Left cardiac atrium (tissue), 4 donors: ENCODE results near the gene NKD1. TPM values are rescaled to one million over a fixed set of nuclear protein-coding genes. Genes with fewer than 3 reads are reported as not detected.

Experiments used
- ATAC-seq, 2 donors: fragments of 200-7000 bp; cut with Tn5 transposase; one replicate each; pipeline ENCODE4 v1.9.1; 2020; ENCODE audit warnings: mild to moderate bottlenecking in 2 of 2, moderate library complexity in 2 of 2
- DNase-seq: peaks from one replicate; pipeline ENCODE4 v3.0.0-alpha.2; 2020
- intact Hi-C, 2 donors: fragments of 100-400 bp; cut with DNase I; formaldehyde crosslinking; loops; one replicate each; pipeline versions ENCODE4 v1.14.1 to v1.15.1; 2022 to 2023
- total RNA-seq, 2 donors: library from RNA; stranded (reverse); fragmentation: NEBNext Ultra II Directional; extraction: Animal tissue kit (Norgen Biotek cat#: 25700); gene quantifications; one replicate each; pipeline ENCODE4 v1.2.1, GENCODE V29; 2021
- donor health status: DM: no; HTN: yes; CAD: no.
- donor health status: DM: no; HTN: yes; CAD: no; lungs with severe emphysema.
- donor health status: DM: yes; HTN: yes; CAD: no.
- donor health status: Dilated cardiomyopathy.

NKD1 gene
- total RNA-seq, 2 donors from 2014 or later = 1.0 to 1.9 TPM

GRCh38 chr16:50603206-50604064 lies 55.2 kb downstream of the NKD1 start:
- DNase-seq = no peak
- intact Hi-C loops = no loop called here
- ATAC-seq = peak; percentile 23 to 64

GRCh38 chr16:50604065-50604418 lies 55.8 kb downstream of the NKD1 start:
- intact Hi-C loops = no loop called here
- ATAC-seq (no peak), DNase-seq (no peak)

GRCh38 chr16:50604610-50605009 lies 56.4 kb downstream of the NKD1 start:
- DNase-seq = no peak
- no peak for ATAC-seq
- intact Hi-C loops = no loop called here

DNA sequence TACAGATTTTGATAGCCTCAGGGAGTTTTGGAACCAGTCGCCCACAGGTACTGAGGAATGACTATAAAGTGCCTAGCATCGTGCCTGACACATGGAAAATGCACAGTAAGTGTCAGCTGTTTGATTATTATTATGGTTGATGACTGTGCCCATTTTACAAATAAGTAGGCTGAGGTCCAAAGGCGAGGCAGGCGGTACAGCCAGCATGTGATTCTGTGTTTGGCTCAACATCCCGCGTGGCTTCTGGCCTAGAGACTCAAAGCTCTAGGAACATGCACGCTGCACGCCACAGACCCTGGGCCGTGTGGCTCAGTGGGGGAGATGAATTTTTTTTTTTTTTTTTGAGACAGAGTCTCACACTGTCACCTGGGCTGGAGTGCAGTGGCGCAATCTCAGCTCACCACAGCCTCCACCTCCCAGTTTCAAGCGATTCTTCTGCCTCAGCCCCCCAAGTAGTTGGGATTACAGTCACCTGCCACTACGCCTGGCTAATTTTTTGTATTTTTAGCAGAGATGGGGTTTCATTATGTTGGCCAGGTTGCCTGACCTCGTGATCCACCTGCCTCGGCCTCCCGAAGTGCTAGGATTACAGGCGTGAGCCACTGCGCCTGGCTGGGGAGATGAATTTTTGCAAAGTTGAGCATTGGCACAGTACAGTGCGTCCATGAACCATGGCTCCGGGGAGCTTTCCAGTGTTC lies 57.7 kb downstream of the NKD1 start:
- DNase-seq = no peak
- intact Hi-C loops = no loop called here
- no peak for ATAC-seq

GRCh38 chr16:50606431-50607050 lies 58.3 kb downstream of the NKD1 start:
- DNase-seq = no peak
- intact Hi-C loops = no loop called here
- no peak for ATAC-seq

- DNase-seq = no peak
- intact Hi-C loops = no loop called here
- ATAC-seq = no peak
Observed at GRCh38 chr16:50607051-50607431, 58.8 kb downstream of the NKD1 start.

- intact Hi-C loops = no loop called here
- DNase-seq (no peak), ATAC-seq (no peak)
Observed at GRCh38 chr16:50607447-50607846, 59.3 kb downstream of the NKD1 start.

GRCh38 chr16:50607970-50608557 lies 59.9 kb downstream of the NKD1 start:
- ATAC-seq (no peak), DNase-seq (no peak)
- intact Hi-C loops = no loop called here

- intact Hi-C loops = no loop called here
- ATAC-seq = no peak
- DNase-seq = no peak
Observed at GRCh38 chr16:50609049-50609448, 60.9 kb downstream of the NKD1 start.

DNA sequence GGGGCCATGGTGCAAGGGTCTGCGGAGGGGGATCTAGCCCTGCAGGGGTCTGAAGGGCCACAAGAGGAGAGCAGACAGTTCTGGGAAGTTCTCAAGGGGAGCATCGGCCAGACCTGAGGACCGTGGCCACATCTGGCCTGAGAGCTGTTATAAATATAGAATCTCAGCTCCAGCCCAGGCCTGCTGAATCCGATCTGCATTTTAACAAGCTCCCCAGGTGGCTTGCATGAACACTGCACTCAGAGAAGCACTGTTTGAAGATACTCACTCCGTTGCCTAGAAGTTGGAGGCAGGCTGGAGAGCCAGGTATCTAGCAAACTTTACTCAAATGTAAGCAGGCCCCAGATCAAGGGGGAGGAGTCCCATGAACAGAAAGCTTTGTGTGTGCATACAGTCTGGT lies 61.3 kb downstream of the NKD1 start:
- ATAC-seq (no peak), DNase-seq (no peak)
- intact Hi-C loops = no loop called here

GRCh38 chr16:50610331-50611262 lies 62.4 kb downstream of the NKD1 start:
- ATAC-seq (no peak), DNase-seq (no peak)
- intact Hi-C loops = no loop called here

DNA sequence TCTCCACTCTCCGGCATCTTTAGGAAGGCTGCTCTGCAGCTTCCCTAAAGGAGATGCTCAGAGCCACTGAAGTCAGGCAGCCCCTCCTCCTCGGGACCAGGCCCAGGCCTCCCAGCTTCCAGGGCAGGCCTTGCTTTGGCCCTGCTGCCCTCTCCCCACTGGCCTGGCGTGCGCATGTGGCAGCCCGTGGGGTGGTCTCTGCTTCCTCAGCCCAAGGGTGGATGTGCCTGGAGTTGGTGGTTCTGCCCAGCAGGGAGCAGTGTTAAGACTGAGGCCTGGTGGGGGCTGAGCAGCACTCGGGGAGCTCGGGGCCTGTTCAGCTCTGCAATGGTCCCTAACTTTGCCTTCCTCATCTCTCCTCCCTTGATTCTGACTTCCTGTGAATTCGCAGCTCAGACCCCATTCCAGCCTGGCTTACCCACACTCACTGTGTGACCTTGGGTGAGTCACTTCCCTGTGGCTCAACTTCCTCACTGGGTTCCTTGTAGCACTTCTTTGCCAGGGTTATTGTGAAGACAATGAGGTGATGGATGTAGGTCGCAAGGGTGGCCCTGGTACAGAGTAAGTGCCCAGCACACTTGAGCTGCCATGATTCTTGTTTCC lies 63.2 kb downstream of the NKD1 start:
- DNase-seq (no peak), ATAC-seq (no peak)
- intact Hi-C loops = no loop called here

- intact Hi-C loops = no loop called here
- no peak for ATAC-seq
- no peak for DNase-seq
Observed at GRCh38 chr16:50611995-50612848, 64.0 kb downstream of the NKD1 start.

DNA sequence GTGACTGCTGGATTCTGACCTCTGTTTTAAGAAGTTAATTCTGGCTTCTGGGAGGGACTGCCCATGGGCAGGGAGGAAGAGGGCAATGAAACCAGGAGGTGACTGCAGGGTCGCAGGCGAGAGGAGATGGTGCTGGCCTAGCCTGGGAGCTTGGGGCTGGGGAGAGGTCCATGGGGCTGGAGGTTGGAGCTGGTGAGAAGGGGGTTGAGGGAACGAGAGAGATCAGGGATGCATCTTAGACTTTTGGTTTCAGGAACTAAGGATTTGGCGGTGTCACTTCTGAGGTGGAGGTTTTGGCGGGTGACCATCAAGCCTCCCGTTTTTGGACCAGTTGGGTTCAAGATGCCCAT lies 64.6 kb downstream of the NKD1 start:
- no peak for DNase-seq
- intact Hi-C loops = no loop called here
- ATAC-seq = no peak

GRCh38 chr16:50613281-50613963 lies 65.2 kb downstream of the NKD1 start:
- peak; percentile 3 to 60 for ATAC-seq
- no peak for DNase-seq
- intact Hi-C loops = no loop called here

DNA sequence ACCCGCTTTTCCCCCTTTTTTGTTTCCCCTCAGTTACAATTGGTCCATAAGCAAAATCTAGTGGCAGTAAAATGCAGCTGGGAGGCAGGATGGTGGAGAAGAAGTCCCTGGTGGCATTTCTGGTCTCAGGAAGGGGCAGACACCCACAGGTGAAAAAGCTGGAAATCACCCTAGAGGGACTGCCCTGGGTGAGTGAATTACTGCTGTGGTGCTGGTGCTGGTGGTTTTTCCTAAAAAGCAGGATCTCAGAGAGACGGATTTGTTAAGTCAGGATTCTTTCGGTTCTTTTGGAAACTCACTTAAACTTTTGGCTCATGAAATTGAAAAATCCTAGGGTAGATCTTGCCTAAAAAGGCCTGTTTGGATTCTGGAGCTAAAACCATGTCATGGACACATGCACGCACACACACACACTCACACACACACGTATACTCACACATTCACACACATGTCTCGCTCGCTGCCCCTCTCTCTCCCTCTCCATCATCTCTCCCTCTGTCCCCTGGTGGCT lies 65.8 kb downstream of the NKD1 start:
- ATAC-seq (no peak), DNase-seq (no peak)
- intact Hi-C loops = no loop called here
